ENCODE measurements around the gene MAEA.

Gene MAEA

DNA sequence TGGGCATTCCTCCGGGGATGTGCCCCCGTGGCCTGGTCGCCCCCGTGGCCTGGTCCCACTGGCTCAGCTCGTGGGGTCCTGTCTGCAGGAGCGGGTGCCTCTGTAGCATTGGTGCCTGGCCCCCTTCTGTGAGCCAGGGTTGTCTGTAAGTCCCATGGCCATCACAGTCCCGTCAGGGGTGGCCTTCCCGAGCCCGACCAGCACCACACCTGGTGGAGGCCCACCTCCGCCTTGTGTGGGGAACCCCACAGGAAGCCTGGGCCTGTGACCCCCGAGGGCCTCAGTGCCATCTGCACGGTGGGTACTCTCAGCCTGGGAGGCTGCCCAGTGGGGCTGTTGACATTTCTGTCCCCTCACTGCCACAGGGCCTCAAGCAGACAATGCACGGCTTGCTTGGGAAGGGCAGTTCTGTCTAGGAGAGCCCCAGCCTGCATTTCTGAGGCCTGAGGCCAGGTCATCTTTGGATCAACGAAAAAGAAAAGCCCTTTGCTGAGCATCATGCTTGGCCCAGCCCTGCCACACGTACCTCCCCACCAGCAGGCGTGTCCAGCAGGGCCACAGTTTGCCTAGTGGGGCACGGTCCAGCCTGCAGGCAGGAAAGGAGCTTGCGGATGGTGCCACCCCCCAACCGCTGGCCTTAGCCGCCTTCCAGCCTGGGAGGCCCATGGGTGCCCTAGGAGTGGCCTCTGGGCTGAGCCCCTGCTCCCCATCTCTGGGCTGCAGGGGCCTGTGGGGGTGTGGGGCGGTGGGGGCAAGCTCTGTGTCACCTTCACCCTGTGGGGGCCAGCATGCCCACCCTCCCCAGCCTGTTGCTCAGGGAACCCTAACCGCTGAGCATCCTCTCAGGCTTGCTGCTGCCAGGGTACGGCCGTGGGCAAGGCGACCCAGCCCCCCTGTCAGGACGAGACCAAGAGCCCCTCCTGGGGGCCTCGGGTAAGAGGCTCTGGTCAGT is 93.4 kb downstream of the MAEA start:
- Histone ChIP-seq H3F3A (ENCODE audit: low read depth) (no peaks in the 10 kb centered on the region), H3K79me2 (ENCODE audit: insufficient read depth, low read length) (no peaks in the 10 kb centered on the region), H3K4me1 (ENCODE audit: insufficient read depth, low read length, poor library complexity, severe bottlenecking) (no peaks in the 10 kb centered on the region), H4K20me1 (ENCODE audit: insufficient read depth, low read length, poor library complexity, severe bottlenecking) (no peaks in the 10 kb centered on the region), H3K36me3 (ENCODE audit: insufficient read depth, low read length) (no peaks in the 10 kb centered on the region), H2AFZ (ENCODE audit: low read length) (no peak overlapping the region), H3K27me3 (ENCODE audit: insufficient read depth, low read length, poor library complexity, severe bottlenecking) (no peaks in the 10 kb centered on the region), H3K9ac (ENCODE audit: low read depth, low read length, poor library complexity, severe bottlenecking) (no peak overlapping the region), H3K4me3 (ENCODE audit: low read length, poor library complexity, severe bottlenecking) (no peak overlapping the region), H3K9me3 (ENCODE audit: insufficient read depth, low read depth, low read length) (no peaks in the 10 kb centered on the region), H3K4me2 (ENCODE audit: low read depth, low read length, poor library complexity, severe bottlenecking) (no peak overlapping the region), H3K9me2 (replicated peaks; ENCODE audit: low read depth, low read length) (no peaks in the 10 kb centered on the region)
- no peak for TF ChIP-seq CTCF (conservative IDR thresholded peaks at IDR 0.05; ENCODE audit: low read length)
- TF ChIP-seq EZH2phosphoT487 (IDR thresholded peaks at IDR 0.05; ENCODE audit: borderline replicate concordance) = no peak

DNA sequence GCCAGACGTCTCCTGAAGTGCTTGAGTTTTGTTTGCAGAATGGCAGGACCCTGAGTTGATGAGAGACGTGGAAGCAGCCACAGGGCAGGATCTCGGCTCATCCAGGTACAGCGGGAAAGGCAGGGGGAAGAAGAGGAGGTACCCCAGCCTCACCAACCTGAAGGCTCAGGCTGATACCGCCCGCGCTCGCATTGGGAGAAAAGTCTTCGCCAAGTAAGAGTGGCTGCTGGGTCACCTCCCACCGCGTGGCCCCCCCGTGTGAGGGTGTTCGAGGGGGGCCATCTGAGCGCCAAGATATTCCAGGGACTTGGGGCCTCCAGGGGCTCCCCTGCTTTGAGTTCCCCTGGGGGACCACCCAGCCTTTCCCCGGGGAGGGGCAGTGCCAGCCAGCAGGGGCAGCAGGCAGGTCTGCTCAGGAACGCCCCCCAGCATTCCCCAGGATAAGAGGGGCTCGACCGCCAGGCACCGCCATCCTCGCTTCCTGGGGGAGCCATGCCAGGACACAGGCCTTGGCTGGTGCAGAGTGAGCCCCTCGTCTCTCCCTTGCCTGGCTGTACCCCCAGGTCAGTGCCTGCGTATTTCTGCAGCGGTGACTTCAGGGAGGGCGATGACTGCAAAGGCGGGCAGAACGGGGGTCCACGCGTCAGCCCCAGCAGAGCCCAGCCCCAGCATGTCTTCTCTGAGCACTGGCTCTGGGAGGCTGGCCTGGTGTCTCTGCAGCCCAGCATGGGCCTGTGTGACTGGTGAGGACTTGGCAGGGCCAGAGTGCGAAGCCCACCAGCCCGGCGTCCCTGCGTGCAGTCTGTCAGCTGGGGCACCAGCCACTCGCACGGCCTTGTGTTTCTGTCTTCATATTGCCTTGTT is 94.3 kb downstream of the MAEA start:
- Histone ChIP-seq H4K20me1 (ENCODE audit: insufficient read depth, low read length, poor library complexity, severe bottlenecking) (no peaks in the 10 kb centered on the region), H3K9me2 (replicated peaks; ENCODE audit: low read depth, low read length) (no peaks in the 10 kb centered on the region), H3K4me3 (ENCODE audit: low read length, poor library complexity, severe bottlenecking) (no peak overlapping the region), H3K36me3 (ENCODE audit: insufficient read depth, low read length) (no peaks in the 10 kb centered on the region), H3K4me1 (ENCODE audit: insufficient read depth, low read length, poor library complexity, severe bottlenecking) (no peaks in the 10 kb centered on the region), H3K9me3 (ENCODE audit: insufficient read depth, low read depth, low read length) (no peaks in the 10 kb centered on the region), H3K4me2 (ENCODE audit: low read depth, low read length, poor library complexity, severe bottlenecking) (no peak overlapping the region), H3K9ac (ENCODE audit: low read depth, low read length, poor library complexity, severe bottlenecking) (no peak overlapping the region), H2AFZ (ENCODE audit: low read length) (no peak overlapping the region), H3K27me3 (ENCODE audit: insufficient read depth, low read length, poor library complexity, severe bottlenecking) (no peaks in the 10 kb centered on the region), H3F3A (ENCODE audit: low read depth) (no peaks in the 10 kb centered on the region), H3K79me2 (ENCODE audit: insufficient read depth, low read length) (no peaks in the 10 kb centered on the region)
- TF ChIP-seq EZH2phosphoT487 (IDR thresholded peaks at IDR 0.05; ENCODE audit: borderline replicate concordance) (no peak), CTCF (conservative IDR thresholded peaks at IDR 0.05; ENCODE audit: low read length) (no peak)

GRCh38 chr4:1384675-1385372 is 95.1 kb downstream of the MAEA start:
- no peaks in the 10 kb centered on the region for H3K27me3 ChIP-seq (ENCODE audit: insufficient read depth, low read length, poor library complexity, severe bottlenecking)
- no peaks in the 10 kb centered on the region for H3F3A ChIP-seq (ENCODE audit: low read depth)
- H2AFZ ChIP-seq (ENCODE audit: low read length) = no peak overlapping the region
- 0 out of 2 replicates have a peak, but pooled peaks cover 2% of the 10 kb centered on the region for H3K9me3 ChIP-seq (ENCODE audit: insufficient read depth, low read depth, low read length)
- TF ChIP-seq CTCF (conservative IDR thresholded peaks at IDR 0.05; ENCODE audit: low read length) (no peak), EZH2phosphoT487 (IDR thresholded peaks at IDR 0.05; ENCODE audit: borderline replicate concordance) (no peak)
- no peak overlapping the region for H3K9ac ChIP-seq (ENCODE audit: low read depth, low read length, poor library complexity, severe bottlenecking)
- H3K9me2 ChIP-seq (replicated peaks; ENCODE audit: low read depth, low read length) = no peaks in the 10 kb centered on the region
- no peaks in the 10 kb centered on the region for H3K4me1 ChIP-seq (ENCODE audit: insufficient read depth, low read length, poor library complexity, severe bottlenecking)
- no peaks in the 10 kb centered on the region for H3K36me3 ChIP-seq (ENCODE audit: insufficient read depth, low read length)
- no peaks in the 10 kb centered on the region for H3K79me2 ChIP-seq (ENCODE audit: insufficient read depth, low read length)
- H3K4me3 ChIP-seq (ENCODE audit: low read length, poor library complexity, severe bottlenecking) = no peak overlapping the region
- no peak overlapping the region for H3K4me2 ChIP-seq (ENCODE audit: low read depth, low read length, poor library complexity, severe bottlenecking)
- no peaks in the 10 kb centered on the region for H4K20me1 ChIP-seq (ENCODE audit: insufficient read depth, low read length, poor library complexity, severe bottlenecking)

All from Loucy (cell line).